Endothelial cell of umbilical vein (primary cell): ENCODE results near the gene KCP.

Source experiments
- POLR2A ChIP-seq: IDR thresholded peaks from 2 replicates; pipeline ENCODE4 v1.6.1; 2012; ENCODE audit warnings: low read depth, mild to moderate bottlenecking, control low read depth, low read length
- POLR2AphosphoS5 ChIP-seq: IDR thresholded peaks from 2 replicates; pipeline ENCODE4 v1.6.1; 2012; ENCODE audit warnings: low read depth, mild to moderate bottlenecking, control low read depth, low read length, moderate library complexity; ENCODE audit not compliant: insufficient read depth

GRCh38 chr7:128888039-128888755 lies 22.3 kb downstream of the KCP start:
- TF ChIP-seq POLR2AphosphoS5 = no peak
- TF ChIP-seq POLR2A = no peak
